Heart right ventricle (tissue), 16 donors: ENCODE measurements around the gene TRMT1L. TPM values are rescaled to one million over a fixed set of nuclear protein-coding genes. Genes with fewer than 3 reads are reported as not detected.

Experiments used
- ATAC-seq, 8 donors: fragments of 200-7000 bp; cut with Tn5 transposase; one replicate each; pipeline ENCODE4 v1.9.1; 2020; ENCODE audit warnings: mild to moderate bottlenecking in 8 of 8, moderate library complexity in 8 of 8, moderate number of reproducible peaks in 1 of 8
- DNase-seq, 2 donors: peaks; one replicate each; pipeline ENCODE4 v3.0.0-alpha.2; 2020
- H3K27ac ChIP-seq, 10 donors: fragments of 200-600 bp; sonication (generic) in 2 of 10; one replicate each; pipeline versions ENCODE4 v1.5.0 to v1.8.0; 2020 to 2022; ENCODE audit warnings: mild to moderate bottlenecking in 3 of 10
- H3K27me3 ChIP-seq, 7 donors: fragments of 200-600 bp; one replicate each; pipeline ENCODE4 v1.8.0; 2021 to 2022; ENCODE audit warnings: mild to moderate bottlenecking in 2 of 7
- H3K36me3 ChIP-seq, 9 donors: fragments of 200-600 bp; sonication (generic) in 1 of 9; one replicate each; pipeline versions ENCODE4 v1.5.0 to v1.8.0; 2020 to 2022; ENCODE audit warnings: mild to moderate bottlenecking in 2 of 9
- H3K4me1 ChIP-seq, 9 donors: fragments of 200-600 bp; sonication (generic) in 1 of 9; one replicate each; pipeline versions ENCODE4 v1.5.0 to v1.8.0; 2020 to 2022; ENCODE audit warnings: mild to moderate bottlenecking in 4 of 9
- H3K4me3 ChIP-seq, 10 donors: fragments of 200-600 bp; sonication (generic) in 2 of 10; one replicate each; pipeline versions ENCODE4 v1.5.0 to v1.8.0; 2020 to 2022; ENCODE audit warnings: mild to moderate bottlenecking in 7 of 10, moderate library complexity in 2 of 10
- H3K9me3 ChIP-seq, 11 donors: fragments of 200-600 bp in 10 of 11; sonication (generic) in 2 of 11; one replicate each; pipeline versions ENCODE4 v1.5.0 to v1.8.0; 2013 to 2022; ENCODE audit warnings: mild to moderate bottlenecking in 2 of 11, control low read depth in 1 of 11, moderate library complexity in 1 of 11
- WGBS, 2 donors: extraction: QIAGEN DNeasy Blood & Tissue Kit; methylation state at CpG; one replicate each; pipeline ENCODE4 v1.1.7; 2013; ENCODE audit warnings: inconsistent platforms in 1 of 2; 5-methylcytosine and 5-hydroxymethylcytosine counted together
- intact Hi-C, 10 donors: fragments of 100-400 bp; cut with DNase I; formaldehyde crosslinking; loops; one replicate each; pipeline versions ENCODE4 v1.11.1 to v1.14.2; 2022
- polyA plus RNA-seq, 2 donors: library from polyadenylated mRNA; stranded (reverse); fragments of 200-250 nt; gene quantifications; one replicate each; pipeline ENCODE4 v1.2.3, GENCODE V29; 2013
- total RNA-seq, 10 donors: library from RNA; stranded (reverse); fragmentation: NEBNext Ultra II Directional in 3 of 10; extraction: Animal tissue kit (Norgen Biotek cat#: 25700) in 3 of 10; gene quantifications; one replicate each; pipeline versions ENCODE4 v1.2.1 to v1.2.4, GENCODE V29; 2021 to 2023
- TF ChIP-seq, protein P1 (sequence below), 9 donors: fragments of 200-600 bp; sonication (generic) in 2 of 9; IDR thresholded peaks; one replicate each; pipeline versions ENCODE4 v1.5.0 to v1.8.0; 2021 to 2022; ENCODE audit warnings: antibody characterized with exemption in 9 of 9, mild to moderate bottlenecking in 5 of 9, moderate library complexity in 1 of 9
- donor health status: Arrhythmogenic right ventricular cardiomyopathy.
- donor health status: ischemic (EF 13 %, LVEDD 7.1; RV severe dilation, severe dysfunction).
- donor health status: healthy with polysubstance abuse.
- donor health status: DM: no; HTN: yes; CAD: no.
- donor health status: DM: no; HTN: no; CAD: no.
- donor health status: ischemic (EF 25% LVEDD 6.9; RV normal size, moderate dysfunction).
- donor health status: ischemic (EF 25% LVEDD 5.7; RV mildly dilated, moderate dysfunction).
- donor health status: healthy.
- donor health status: DM: yes; HTN: yes; CAD: no.
- donor health status: Ischemic cardiomyopathy.
- donor health status: ischemic (EF 35%, LVEDD 5.7; RV mildly dilated, moderate dysfunction).
- donor health status: nonischemic (EF 11% LVEDD 7.7; RV severe dilation, severe dysfunction).
- donor health status: DM: yes; HTN: yes; CAD: no.
- donor health status: PGD.
- donor health status: ischemic (EF 29% LVEDD 5.4; RV normal size, mild dysfunction).
- donor health status: nonischemic (EF 23%, LVEDD 6.1; RV moderate dilation, normal function).

The TRMT1L gene
- total and polyA plus RNA-seq, 12 donors = 6.8 to 34.1 (median 25.7) TPM

DNA sequence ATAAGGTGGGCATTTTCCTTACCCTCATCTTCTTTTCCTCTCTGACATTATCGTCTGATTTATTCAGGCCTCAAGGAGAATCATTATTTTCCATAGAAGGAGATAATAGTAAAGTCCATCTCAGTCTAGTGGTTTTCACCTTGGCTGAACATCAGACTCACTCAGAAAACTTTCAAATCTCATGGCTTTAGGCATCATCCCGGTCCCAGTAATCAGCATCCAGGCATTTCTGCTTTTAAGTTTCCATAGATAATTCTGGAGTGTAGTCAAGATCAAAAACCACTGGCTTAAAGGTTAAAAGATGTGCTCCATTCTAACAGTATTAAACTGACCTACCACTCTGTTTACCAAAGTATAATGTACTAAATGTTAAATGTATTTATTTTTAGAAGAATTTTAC lies 62.0 kb downstream of the TRMT1L start:
- TF ChIP-seq, protein P1, sequence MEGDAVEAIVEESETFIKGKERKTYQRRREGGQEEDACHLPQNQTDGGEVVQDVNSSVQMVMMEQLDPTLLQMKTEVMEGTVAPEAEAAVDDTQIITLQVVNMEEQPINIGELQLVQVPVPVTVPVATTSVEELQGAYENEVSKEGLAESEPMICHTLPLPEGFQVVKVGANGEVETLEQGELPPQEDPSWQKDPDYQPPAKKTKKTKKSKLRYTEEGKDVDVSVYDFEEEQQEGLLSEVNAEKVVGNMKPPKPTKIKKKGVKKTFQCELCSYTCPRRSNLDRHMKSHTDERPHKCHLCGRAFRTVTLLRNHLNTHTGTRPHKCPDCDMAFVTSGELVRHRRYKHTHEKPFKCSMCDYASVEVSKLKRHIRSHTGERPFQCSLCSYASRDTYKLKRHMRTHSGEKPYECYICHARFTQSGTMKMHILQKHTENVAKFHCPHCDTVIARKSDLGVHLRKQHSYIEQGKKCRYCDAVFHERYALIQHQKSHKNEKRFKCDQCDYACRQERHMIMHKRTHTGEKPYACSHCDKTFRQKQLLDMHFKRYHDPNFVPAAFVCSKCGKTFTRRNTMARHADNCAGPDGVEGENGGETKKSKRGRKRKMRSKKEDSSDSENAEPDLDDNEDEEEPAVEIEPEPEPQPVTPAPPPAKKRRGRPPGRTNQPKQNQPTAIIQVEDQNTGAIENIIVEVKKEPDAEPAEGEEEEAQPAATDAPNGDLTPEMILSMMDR (IDR thresholded peaks at IDR 0.05) = no peak
- H3K27ac ChIP-seq = no peak overlapping the region
- H3K4me1 ChIP-seq = peaks cover 0 to 6% (median 0%) of the 10 kb centered on the region in 9 donors
- peaks cover 0 to 84% (median 14%) of the 10 kb centered on the region in 9 donors for H3K36me3 ChIP-seq
- H3K4me3 ChIP-seq = no peak overlapping the region
- DNase-seq = no peak
- WGBS, 2 donors = 94 to 98% methylated on average over 2 of the region's 2 CpGs
- no peaks in the 10 kb centered on the region for H3K9me3 ChIP-seq
- no peaks in the 10 kb centered on the region for H3K27me3 ChIP-seq
- intact Hi-C loops = no loop called here
- ATAC-seq = no peak

DNA sequence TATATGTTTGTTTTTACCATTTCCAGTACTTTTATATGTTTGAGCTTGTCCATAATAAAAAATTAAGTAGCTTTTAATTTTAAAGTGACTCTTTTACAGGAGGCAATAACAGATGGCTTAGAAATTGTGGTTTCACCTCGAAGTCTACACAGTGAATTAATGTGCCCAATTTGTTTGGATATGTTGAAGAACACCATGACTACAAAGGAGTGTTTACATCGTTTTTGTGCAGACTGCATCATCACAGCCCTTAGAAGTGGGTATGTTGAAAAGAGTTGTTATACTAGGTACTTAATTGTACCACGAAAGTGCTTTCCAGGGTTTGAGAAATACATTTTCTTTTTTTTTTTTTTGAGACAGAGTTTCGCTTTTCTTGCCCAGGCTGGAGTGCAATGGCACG lies 65.3 kb downstream of the TRMT1L start:
- DNase-seq (no peak), ATAC-seq (no peak)
- no peak overlapping the region for H3K4me3 ChIP-seq
- no peak overlapping the region for H3K27ac ChIP-seq
- peaks cover 0 to 87% (median 10%) of the 10 kb centered on the region in 9 donors for H3K36me3 ChIP-seq
- H3K27me3 ChIP-seq = no peaks in the 10 kb centered on the region
- no peaks in the 10 kb centered on the region for H3K9me3 ChIP-seq
- intact Hi-C loops = no loop called here
- 93 to 94% methylated on average over 5 of the region's 5 CpGs for WGBS, 2 donors
- peaks cover 0 to 2% (median 0%) of the 10 kb centered on the region in 9 donors for H3K4me1 ChIP-seq
- TF ChIP-seq, protein P1 (IDR thresholded peaks at IDR 0.05) = no peak

DNA sequence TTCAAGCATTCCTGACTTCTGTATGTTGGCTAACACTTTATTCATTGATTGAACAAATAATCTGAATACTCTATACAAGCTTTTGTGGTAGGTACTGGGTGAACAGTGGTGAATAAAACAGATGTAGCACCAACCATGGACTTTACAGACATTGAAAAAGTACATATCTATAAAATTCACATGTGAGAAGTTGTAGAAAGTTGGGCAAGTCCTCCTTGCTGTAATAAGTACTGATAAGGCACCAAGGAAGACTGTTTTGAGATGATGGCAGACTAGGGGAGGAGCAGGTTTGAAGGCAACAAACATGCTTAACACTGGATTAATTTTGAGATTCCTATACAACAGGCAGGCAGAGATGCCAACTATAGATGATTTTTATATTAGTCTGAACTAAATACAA lies 69.0 kb downstream of the TRMT1L start:
- Histone ChIP-seq H3K4me3 (no peak overlapping the region), H3K9me3 (no peaks in the 10 kb centered on the region), H3K27me3 (no peaks in the 10 kb centered on the region), H3K4me1 (peaks cover 0 to 6% (median 0%) of the 10 kb centered on the region in 9 donors), H3K36me3 (peaks cover 0 to 52% (median 4%) of the 10 kb centered on the region in 9 donors), H3K27ac (no peak overlapping the region)
- intact Hi-C loops = no loop called here
- no peak for ATAC-seq
- no peak for DNase-seq
- TF ChIP-seq, protein P1 (IDR thresholded peaks at IDR 0.05) = no peak

DNA sequence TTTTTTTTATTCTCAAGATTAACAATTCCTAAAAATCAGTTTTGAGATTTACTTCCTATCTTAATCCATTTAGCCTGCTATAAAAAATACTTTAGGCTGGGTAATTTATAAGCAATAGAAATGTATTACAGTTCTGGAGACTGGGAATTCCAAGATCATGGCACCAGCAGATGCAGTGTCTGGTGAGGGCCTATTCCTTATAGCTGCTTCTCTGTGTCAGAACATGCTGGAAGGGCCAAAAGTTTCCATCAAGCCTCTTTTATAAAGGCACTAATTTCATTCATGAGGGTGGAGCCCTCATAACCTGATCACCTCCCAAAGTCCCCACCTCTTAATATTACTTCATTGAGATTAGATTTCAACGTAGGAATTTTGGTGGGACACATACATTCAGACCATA lies 69.7 kb downstream of the TRMT1L start:
- Histone ChIP-seq H3K27ac (no peak overlapping the region), H3K36me3 (peaks cover 0 to 45% (median 4%) of the 10 kb centered on the region in 9 donors), H3K9me3 (no peaks in the 10 kb centered on the region), H3K4me1 (peaks cover 0 to 6% (median 0%) of the 10 kb centered on the region in 9 donors), H3K4me3 (no peak overlapping the region), H3K27me3 (no peaks in the 10 kb centered on the region)
- DNase-seq (no peak), ATAC-seq (no peak)
- TF ChIP-seq, protein P1 (IDR thresholded peaks at IDR 0.05) = no peak
- intact Hi-C loops = no loop called here
- WGBS, 2 donors = 89 to 98% methylated on average over 1 of the region's 1 CpG
